ENCODE measurements around the gene PIP5KL1. TPM values are rescaled to one million over a fixed set of nuclear protein-coding genes. Genes with fewer than 3 reads are reported as not detected.

The PIP5KL1 gene
- total RNA-seq, 1 experiment from 2014 or later: 3.9 TPM

- no peak overlapping the region for H3K27ac ChIP-seq (ENCODE audit: low read depth, low read length, poor library complexity, severe bottlenecking)
- H3K27me3 ChIP-seq (replicated peaks; ENCODE audit: insufficient read depth, low read depth, low read length, poor library complexity): no peaks in the 10 kb centered on the region
- TF ChIP-seq EZH2 (IDR thresholded peaks at IDR 0.05; ENCODE audit: borderline replicate concordance, low read depth, low read length, poor library complexity, severe bottlenecking) (no peak), CTCF (conservative IDR thresholded peaks at IDR 0.05; ENCODE audit: low read depth, low read length) (no peak)
- H3K36me3 ChIP-seq (ENCODE audit: insufficient read depth, low read length, poor library complexity, severe bottlenecking): peaks cover 65% of the 10 kb centered on the region
- CTCF ChIA-PET: no interaction called here
- H3K4me1 ChIP-seq (ENCODE audit: insufficient read depth, low read length, poor library complexity, severe bottlenecking): peaks cover 9% of the 10 kb centered on the region
- peaks cover 15% of the 10 kb centered on the region for H3K9me3 ChIP-seq (ENCODE audit: low read depth, low read length, poor library complexity, severe bottlenecking)
- no peak for DNase-seq (ENCODE audit: low spot score)
- no TSS peak for BruUV-seq (replicated peaks)
- intact Hi-C loops (cut with micrococcal nuclease; ENCODE audit: unreplicated experiment): no loop called here
- POLR2A ChIA-PET (ENCODE audit: low non-redundant PET): no interaction called here
- H3K4me3 ChIP-seq (ENCODE audit: low read depth, low read length, poor library complexity, severe bottlenecking): no peak overlapping the region
These were observed 37.2 kb downstream of the PIP5KL1 start for GRCh38 chr9:127893392-127893791.

- no peaks in the 10 kb centered on the region for H3K27me3 ChIP-seq (replicated peaks; ENCODE audit: insufficient read depth, low read depth, low read length, poor library complexity)
- peaks cover 67% of the 10 kb centered on the region for H3K36me3 ChIP-seq (ENCODE audit: insufficient read depth, low read length, poor library complexity, severe bottlenecking)
- no peak overlapping the region for H3K27ac ChIP-seq (ENCODE audit: low read depth, low read length, poor library complexity, severe bottlenecking)
- no peak for DNase-seq (ENCODE audit: low spot score)
- H3K4me3 ChIP-seq (ENCODE audit: low read depth, low read length, poor library complexity, severe bottlenecking): no peak overlapping the region
- TF ChIP-seq EZH2 (IDR thresholded peaks at IDR 0.05; ENCODE audit: borderline replicate concordance, low read depth, low read length, poor library complexity, severe bottlenecking) (no peak), CTCF (conservative IDR thresholded peaks at IDR 0.05; ENCODE audit: low read depth, low read length) (no peak)
- intact Hi-C loops (cut with micrococcal nuclease; ENCODE audit: unreplicated experiment): no loop called here
- H3K9me3 ChIP-seq (ENCODE audit: low read depth, low read length, poor library complexity, severe bottlenecking): peaks cover 15% of the 10 kb centered on the region
- no TSS peak for BruUV-seq (replicated peaks)
- ChIA-PET CTCF (no interaction called here), POLR2A (ENCODE audit: low non-redundant PET) (no interaction called here)
- H3K4me1 ChIP-seq (ENCODE audit: insufficient read depth, low read length, poor library complexity, severe bottlenecking): peaks cover 5% of the 10 kb centered on the region
These were observed 37.7 kb downstream of the PIP5KL1 start for GRCh38 chr9:127892831-127893230.

- TF ChIP-seq EZH2 (IDR thresholded peaks at IDR 0.05; ENCODE audit: borderline replicate concordance, low read depth, low read length, poor library complexity, severe bottlenecking): no peak
- TF ChIP-seq CTCF (conservative IDR thresholded peaks at IDR 0.05; ENCODE audit: low read depth, low read length): no peak
- no peak for DNase-seq (ENCODE audit: low spot score)
- Histone ChIP-seq H3K4me3 (ENCODE audit: low read depth, low read length, poor library complexity, severe bottlenecking) (no peak overlapping the region), H3K4me1 (ENCODE audit: insufficient read depth, low read length, poor library complexity, severe bottlenecking) (peaks cover 10% of the 10 kb centered on the region), H3K27me3 (replicated peaks; ENCODE audit: insufficient read depth, low read depth, low read length, poor library complexity) (no peaks in the 10 kb centered on the region), H3K9me3 (ENCODE audit: low read depth, low read length, poor library complexity, severe bottlenecking) (peaks cover 11% of the 10 kb centered on the region), H3K27ac (ENCODE audit: low read depth, low read length, poor library complexity, severe bottlenecking) (no peak overlapping the region), H3K36me3 (ENCODE audit: insufficient read depth, low read length, poor library complexity, severe bottlenecking) (peaks cover 63% of the 10 kb centered on the region)
- intact Hi-C loops (cut with micrococcal nuclease; ENCODE audit: unreplicated experiment): no loop called here
- ChIA-PET CTCF (no interaction called here), POLR2A (ENCODE audit: low non-redundant PET) (no interaction called here)
- BruUV-seq (replicated peaks): no TSS peak
These were observed 40.5 kb downstream of the PIP5KL1 start for GRCh38 chr9:127890053-127890452.

All from A673 (cell line).